Spleen (tissue), 7 donors: Measurements from ENCODE around the gene RAD51D.

Experiments used
- POLR2A ChIP-seq, 3 donors: fragments of 450-650 bp; IDR thresholded peaks; one replicate each; pipeline ENCODE4 v1.5.1; 2017; ENCODE audit warnings: antibody characterized with exemption in 3 of 3, mild to moderate bottlenecking in 1 of 3
- POLR2AphosphoS5 ChIP-seq, 3 donors: sonication (generic); formaldehyde crosslinking; IDR thresholded peaks; one replicate each; pipeline ENCODE4 v1.5.1; 2017; ENCODE audit warnings: antibody characterized with exemption in 3 of 3
- TF ChIP-seq, protein P1 (sequence below), 11 experiments: fragments of 200-600 bp in 7 of 11; fragments of 450-650 bp in 4 of 11; sonication (generic) in 4 of 11; IDR thresholded peaks in 8 of 11; conservative IDR thresholded peaks in 3 of 11; 1 replicate in 7 of 11; 2 replicates in 4 of 11; pipeline versions ENCODE4 v1.4.0 to v1.8.0; 2016 to 2021; ENCODE audit warnings: antibody characterized with exemption in 11 of 11, inconsistent platforms in 4 of 11, mild to moderate bottlenecking in 1 of 11
- donor health status: DM: no; HTN: no; CAD: no; lungs with moderate emphysema.
- donor health status: DM: no; HTN: no; CAD: no.
- donor health status: DM: no; HTN: no; CAD: no.

DNA sequence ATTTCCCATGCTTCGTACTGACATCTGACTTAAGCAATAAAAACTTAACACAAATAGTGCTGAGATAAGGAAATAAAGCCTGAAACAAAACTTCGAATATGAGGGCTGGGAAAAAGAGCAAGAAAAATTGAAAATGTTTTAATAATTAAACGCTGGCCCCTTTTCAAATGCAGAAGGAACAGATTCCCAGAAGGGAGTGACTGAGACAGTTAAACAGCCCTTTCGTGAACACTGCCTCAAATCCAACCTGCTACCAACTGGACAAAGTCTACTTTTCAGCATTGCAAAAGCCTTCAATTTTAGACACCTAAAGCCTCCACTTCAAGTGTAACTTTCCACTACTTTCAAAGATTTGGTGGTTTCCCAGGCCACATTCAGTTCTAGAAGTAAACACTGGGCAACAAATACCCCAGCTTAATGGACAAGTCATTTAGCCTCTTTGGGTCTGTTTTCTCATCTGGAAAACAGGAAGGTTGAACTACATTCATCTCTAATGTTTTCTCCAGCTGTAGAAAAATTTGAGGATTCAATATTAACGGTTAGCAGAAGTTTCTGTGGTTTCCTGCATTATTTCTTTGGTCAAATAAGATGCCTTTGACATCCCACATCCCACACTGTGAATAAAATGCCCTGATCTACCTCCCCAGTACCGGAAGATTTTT lies 68.0 kb downstream of the RAD51D start:
- TF ChIP-seq POLR2AphosphoS5 (IDR thresholded peaks at IDR 0.05) = no peak
- TF ChIP-seq, protein P1, sequence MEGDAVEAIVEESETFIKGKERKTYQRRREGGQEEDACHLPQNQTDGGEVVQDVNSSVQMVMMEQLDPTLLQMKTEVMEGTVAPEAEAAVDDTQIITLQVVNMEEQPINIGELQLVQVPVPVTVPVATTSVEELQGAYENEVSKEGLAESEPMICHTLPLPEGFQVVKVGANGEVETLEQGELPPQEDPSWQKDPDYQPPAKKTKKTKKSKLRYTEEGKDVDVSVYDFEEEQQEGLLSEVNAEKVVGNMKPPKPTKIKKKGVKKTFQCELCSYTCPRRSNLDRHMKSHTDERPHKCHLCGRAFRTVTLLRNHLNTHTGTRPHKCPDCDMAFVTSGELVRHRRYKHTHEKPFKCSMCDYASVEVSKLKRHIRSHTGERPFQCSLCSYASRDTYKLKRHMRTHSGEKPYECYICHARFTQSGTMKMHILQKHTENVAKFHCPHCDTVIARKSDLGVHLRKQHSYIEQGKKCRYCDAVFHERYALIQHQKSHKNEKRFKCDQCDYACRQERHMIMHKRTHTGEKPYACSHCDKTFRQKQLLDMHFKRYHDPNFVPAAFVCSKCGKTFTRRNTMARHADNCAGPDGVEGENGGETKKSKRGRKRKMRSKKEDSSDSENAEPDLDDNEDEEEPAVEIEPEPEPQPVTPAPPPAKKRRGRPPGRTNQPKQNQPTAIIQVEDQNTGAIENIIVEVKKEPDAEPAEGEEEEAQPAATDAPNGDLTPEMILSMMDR (IDR thresholded peaks at IDR 0.05 in 8 of 11, conservative IDR thresholded peaks at IDR 0.05 in 3 of 11) = no peak
- TF ChIP-seq POLR2A (IDR thresholded peaks at IDR 0.05) = no peak
